GM12874 (cell line): Measurements from ENCODE around the gene ZNF33B.

Source experiments
- TF ChIP-seq, protein P1 (sequence below): IDR thresholded peaks from 2 replicates; pipeline ENCODE4 v1.5.1; 2011; ENCODE audit warnings: low read depth, mild to moderate bottlenecking, control low read depth, low read length, moderate library complexity; ENCODE audit not compliant: insufficient read depth

ZNF33B gene

DNA sequence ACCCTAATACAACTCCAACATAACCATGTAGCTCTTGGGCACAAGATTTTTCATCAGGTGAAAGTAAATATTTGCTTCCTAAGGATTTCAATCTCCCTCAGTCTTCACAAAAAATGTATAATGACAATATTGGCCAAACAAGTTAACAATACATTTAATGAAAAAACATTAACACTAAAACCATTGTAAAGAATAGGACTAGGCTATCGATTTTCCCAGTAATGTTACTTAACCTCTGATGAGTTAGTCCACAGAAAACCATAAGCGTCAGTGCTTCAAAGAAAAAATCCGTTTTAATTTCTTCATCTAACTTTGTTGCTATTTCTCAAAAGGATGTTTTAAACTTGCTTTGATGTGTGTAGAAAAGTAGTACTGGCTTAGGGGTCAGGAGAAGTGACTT lies 1.2 kb downstream of the ZNF33B start:
- TF ChIP-seq, protein P1, sequence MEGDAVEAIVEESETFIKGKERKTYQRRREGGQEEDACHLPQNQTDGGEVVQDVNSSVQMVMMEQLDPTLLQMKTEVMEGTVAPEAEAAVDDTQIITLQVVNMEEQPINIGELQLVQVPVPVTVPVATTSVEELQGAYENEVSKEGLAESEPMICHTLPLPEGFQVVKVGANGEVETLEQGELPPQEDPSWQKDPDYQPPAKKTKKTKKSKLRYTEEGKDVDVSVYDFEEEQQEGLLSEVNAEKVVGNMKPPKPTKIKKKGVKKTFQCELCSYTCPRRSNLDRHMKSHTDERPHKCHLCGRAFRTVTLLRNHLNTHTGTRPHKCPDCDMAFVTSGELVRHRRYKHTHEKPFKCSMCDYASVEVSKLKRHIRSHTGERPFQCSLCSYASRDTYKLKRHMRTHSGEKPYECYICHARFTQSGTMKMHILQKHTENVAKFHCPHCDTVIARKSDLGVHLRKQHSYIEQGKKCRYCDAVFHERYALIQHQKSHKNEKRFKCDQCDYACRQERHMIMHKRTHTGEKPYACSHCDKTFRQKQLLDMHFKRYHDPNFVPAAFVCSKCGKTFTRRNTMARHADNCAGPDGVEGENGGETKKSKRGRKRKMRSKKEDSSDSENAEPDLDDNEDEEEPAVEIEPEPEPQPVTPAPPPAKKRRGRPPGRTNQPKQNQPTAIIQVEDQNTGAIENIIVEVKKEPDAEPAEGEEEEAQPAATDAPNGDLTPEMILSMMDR = no peak

DNA sequence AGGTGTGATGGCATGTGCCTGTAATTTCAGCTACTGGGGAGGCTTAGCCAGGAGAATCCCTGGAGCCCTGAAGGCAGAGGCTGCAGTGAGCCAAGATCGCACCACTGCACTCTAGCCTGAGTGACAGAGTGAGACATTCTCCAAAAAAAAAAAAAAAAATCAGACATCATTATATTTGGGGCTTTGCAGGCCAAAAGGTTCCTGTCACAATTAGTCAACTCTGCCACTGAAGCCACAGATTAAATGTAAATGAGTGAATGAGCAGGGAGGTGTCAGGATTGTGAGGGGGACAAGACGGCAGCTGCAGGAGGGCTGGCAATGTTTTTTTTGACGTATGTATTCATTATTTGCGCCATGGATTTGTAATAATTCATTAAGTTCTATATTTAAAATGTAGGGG lies 3.3 kb downstream of the ZNF33B start:
- TF ChIP-seq, protein P1 = no peak

DNA sequence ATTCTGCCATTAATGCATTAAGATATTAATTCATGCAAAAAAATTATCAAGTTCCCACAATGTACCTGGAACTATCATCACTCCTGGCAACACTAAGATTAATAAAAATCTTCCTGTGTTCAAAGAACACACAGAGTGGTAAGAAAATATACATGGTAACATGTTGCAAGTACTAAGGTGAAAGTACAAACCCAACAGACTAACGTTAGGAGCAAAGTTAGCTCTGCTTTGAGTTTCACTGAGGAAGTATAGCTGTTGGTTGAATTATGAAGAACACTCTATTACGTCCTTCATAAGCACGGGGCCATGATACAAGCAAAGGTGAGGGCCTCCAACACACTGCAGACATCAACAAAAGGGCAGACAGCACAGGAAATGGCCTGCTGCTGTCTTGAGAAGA lies 5.8 kb downstream of the ZNF33B start:
- TF ChIP-seq, protein P1 = no peak

DNA sequence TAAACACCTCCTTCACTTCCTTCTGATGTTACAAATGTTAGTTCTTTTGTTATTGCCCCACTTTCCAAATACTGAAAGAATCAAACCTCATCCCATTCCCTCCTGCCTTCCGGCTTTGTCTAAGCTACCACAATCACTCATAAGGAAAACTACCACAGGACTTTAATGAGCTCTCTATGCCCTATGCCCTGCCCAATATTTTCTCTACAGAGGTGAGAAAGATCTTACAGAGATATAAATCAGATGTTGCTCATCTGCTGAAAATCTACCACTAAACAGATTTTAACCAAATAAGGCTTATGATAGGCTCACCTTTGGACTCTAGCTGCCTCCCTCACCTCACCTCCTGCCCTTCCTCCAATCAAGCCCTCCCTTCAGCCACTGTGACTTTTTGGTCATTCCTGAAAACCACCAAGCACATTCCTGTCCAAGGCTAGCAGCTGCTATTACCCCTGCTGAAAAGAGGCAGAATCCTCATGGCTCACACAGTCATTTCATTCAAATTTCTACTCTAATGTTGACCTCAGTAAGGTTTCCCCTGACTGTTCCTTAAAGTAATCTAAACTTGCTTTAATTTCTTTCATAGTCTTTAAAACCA lies 7.7 kb downstream of the ZNF33B start:
- TF ChIP-seq, protein P1 = no peak

DNA sequence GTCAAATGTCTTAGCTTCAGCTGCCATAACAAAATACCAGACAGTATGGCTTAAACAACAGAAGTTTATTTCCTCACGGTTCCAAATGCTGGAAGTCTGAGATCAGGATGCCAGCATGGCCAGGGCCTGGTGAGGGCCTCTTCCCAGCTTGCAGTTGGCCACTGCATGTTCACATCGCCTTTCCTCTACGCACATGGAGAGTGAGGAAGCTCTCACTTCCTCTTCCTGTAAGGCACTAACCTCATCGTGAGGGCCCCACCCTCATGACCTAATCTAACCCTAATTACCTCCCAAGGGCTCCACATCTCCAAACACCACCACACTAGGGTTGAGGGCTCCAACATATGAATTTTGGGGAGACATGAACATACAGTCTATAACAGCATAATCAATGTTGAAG lies 14.4 kb downstream of the ZNF33B start:
- TF ChIP-seq, protein P1 = no peak

DNA sequence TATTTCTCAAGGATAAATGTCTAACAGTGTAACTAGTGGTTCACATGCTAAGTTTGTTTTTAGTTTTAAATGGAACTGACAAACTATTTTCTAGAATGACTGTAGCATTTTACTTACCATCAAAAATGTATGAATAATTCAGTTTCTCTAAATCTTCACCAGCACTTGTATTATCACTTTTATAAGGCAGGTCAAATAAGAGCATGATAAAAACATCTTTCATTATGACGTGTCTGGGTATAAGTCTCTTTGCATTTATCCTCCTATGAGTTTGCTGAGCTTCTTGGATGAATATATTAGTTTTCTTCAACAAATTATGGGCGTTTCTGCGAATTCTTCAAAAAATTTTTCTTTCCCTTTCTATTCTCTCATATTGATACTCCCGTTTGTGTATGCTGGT lies 19.9 kb downstream of the ZNF33B start:
- TF ChIP-seq, protein P1 = no peak

DNA sequence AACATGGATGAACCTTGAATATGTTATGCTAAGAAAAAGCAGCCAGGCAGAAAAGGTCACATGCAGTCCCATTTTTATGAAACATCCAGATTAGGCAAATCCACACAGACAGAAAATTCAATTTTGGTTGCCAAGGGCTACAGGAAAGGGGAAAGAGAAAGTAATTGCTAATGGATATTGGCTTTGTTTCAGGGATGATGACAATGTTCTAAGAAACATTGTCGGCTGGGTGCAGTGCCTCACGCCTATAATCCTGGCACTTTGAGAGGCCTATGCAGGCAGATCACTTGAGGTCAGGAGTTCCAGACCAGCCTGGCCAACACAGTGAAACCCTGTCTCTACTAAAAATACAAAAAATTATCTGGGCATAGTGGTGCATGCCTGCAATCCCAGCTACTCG lies 23.0 kb downstream of the ZNF33B start:
- TF ChIP-seq, protein P1 = no peak
